Breast epithelium (tissue), 3 donors: Measurements from ENCODE around the gene HMGCS2.

Experiments
- POLR2A ChIP-seq: fragments of 450-650 bp; IDR thresholded peaks from one replicate; pipeline ENCODE4 v1.6.1; 2016; ENCODE audit warnings: antibody characterized with exemption, mild to moderate bottlenecking, moderate library complexity
- TF ChIP-seq, protein P1 (sequence below), 3 donors: fragments of 450-650 bp; IDR thresholded peaks; one replicate each; pipeline ENCODE4 v1.5.1; 2016 to 2017; ENCODE audit warnings: antibody characterized with exemption in 3 of 3, mild to moderate bottlenecking in 3 of 3, moderate library complexity in 3 of 3

DNA sequence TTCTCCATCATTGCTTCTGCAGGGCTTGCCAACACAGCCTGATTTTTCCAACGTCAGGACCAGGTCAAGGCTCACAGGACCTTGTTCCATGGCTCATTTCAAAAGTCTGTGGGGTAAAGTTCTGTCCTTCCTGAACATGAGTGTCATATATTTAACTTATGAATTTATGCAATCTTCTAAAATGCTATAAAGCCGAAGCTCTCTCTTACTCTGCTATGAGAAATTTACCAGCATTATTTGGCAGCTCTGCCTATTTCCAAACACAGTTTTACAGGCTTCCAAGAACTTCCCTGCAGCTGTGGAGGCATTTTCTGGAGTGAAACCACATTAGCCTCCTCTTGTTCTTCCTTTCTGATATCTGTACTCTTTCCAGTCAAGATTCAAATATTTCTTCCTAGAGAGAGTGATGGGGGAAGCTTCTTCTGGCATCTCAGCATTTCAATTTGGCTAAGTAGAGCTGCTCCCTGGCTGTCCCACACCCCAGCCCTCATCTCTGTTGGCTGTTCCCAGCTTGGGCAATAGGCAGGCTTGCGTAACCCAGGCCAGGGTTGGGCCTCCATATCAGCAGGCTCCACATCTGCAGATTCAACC is 15.6 kb upstream of the HMGCS2 start:
- TF ChIP-seq POLR2A, result no peak
- TF ChIP-seq, protein P1, sequence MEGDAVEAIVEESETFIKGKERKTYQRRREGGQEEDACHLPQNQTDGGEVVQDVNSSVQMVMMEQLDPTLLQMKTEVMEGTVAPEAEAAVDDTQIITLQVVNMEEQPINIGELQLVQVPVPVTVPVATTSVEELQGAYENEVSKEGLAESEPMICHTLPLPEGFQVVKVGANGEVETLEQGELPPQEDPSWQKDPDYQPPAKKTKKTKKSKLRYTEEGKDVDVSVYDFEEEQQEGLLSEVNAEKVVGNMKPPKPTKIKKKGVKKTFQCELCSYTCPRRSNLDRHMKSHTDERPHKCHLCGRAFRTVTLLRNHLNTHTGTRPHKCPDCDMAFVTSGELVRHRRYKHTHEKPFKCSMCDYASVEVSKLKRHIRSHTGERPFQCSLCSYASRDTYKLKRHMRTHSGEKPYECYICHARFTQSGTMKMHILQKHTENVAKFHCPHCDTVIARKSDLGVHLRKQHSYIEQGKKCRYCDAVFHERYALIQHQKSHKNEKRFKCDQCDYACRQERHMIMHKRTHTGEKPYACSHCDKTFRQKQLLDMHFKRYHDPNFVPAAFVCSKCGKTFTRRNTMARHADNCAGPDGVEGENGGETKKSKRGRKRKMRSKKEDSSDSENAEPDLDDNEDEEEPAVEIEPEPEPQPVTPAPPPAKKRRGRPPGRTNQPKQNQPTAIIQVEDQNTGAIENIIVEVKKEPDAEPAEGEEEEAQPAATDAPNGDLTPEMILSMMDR (IDR thresholded peaks at IDR 0.05), result no peak
